ENCODE data around the gene THAP7.
"Not testable (repeated sequence)": the region's sequence is repeated elsewhere in the genome, so short reads cannot be mapped to it uniquely, and the experiment has no call there.

THAP7 gene

GRCh38 chr22:21012446-21013407 lies 10.8 kb upstream of the THAP7 start:
- DNase-seq (ENCODE audit: low read depth), result no peak

GRCh38 chr22:21010426-21011113 lies 8.7 kb upstream of the THAP7 start:
- DNase-seq (ENCODE audit: low read depth), result no peak

DNA sequence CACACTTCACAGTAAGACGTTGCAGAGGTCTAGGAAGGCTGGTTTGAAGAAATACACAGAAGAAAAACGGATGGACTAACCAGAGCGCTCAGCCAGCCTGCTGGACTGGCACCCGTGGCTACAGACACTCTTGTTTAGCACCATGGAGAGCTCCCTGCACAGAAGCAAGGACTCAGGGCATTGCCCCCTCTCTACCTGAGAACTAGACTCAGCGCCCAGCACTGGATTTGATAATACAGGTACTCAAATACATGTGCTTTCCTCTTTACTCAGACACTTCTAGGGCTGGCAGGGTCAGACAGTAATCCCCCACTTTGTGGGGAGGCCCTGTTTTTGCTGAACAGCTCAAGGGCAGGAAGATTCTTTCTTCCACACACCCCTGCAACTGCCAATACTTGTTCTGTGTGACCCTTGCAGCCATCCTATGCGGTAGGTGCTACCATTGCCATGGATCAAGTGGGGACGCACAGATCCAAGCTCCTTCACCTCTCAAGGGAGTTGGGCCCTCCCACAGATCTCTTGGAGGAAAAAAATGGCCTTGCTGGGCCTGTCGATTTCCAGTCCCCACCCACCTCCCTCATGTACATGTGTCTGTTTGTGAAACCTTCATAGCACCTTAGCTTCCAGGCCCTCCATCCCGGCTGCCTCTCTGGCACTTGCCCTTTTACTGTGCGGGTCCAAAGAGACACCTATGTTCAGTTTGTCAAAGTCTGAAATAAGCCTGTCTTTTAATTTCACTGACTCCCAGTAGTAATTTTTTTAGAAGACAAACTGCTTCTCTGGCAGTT lies 7.9 kb upstream of the THAP7 start:
- no peak for DNase-seq (ENCODE audit: low read depth)

- DNase-seq (ENCODE audit: low read depth), result not testable (repeated sequence)
Observed at GRCh38 chr22:21009208-21009607, 7.3 kb upstream of the THAP7 start.

- DNase-seq (ENCODE audit: low read depth), result no peak
Observed at GRCh38 chr22:21003782-21004181, 1.9 kb upstream of the THAP7 start.

- DNase-seq (ENCODE audit: low read depth), result no peak
Observed at GRCh38 chr22:21000987-21001600, 824 bp downstream of the THAP7 start.

- no peak for DNase-seq (ENCODE audit: low read depth)
Observed at GRCh38 chr22:21000207-21000986, 1.5 kb downstream of the THAP7 start.

- no peak for DNase-seq (ENCODE audit: low read depth)
Observed at GRCh38 chr22:20999350-21000206, 2.3 kb downstream of the THAP7 start.

- no peak for DNase-seq (ENCODE audit: low read depth)
Observed at GRCh38 chr22:20998411-20999336, 3.2 kb downstream of the THAP7 start.

GRCh38 chr22:20997536-20998257 lies 4.2 kb downstream of the THAP7 start:
- no peak for DNase-seq (ENCODE audit: low read depth)

- no peak for DNase-seq (ENCODE audit: low read depth)
Observed at GRCh38 chr22:20996598-20997535, 5.1 kb downstream of the THAP7 start.

DNA sequence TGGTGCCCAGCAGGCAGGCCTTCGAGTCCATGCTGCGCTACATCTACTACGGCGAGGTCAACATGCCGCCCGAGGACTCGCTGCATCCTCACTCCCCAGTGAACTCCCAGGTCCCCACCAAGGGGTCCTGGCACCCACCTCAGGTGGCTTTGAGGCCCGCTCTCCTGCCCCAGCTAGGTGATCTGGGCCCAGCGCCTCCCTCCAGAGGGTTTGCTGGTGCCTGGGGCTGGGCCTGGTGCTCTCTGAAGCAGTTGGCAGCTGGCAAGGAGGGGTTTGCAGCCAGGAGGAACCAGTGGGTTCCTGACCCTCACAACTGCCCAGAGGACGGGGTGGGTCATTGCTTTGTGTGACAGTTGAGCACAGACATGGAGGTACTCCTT lies 5.9 kb downstream of the THAP7 start:
- no peak for DNase-seq (ENCODE audit: low read depth)

- no peak for DNase-seq (ENCODE audit: low read depth)
Observed at GRCh38 chr22:20995329-20996030, 6.4 kb downstream of the THAP7 start.

DNA sequence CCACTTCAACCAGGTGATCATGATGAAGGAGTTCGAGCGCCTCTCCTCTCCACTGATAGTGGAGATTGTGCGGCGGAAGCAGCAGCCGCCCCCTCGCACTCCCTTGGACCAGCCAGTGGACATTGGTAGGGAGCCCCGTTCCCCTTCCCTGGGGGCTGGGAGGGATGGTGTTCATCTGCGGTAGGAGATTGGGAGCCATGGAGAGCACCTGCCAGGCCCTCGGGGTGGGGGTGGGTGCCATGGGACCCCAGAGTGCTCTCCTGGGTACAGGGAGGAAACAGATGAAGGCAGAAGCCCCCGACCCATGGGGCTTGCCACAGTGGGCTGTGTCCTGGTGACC lies 7.0 kb downstream of the THAP7 start:
- no peak for DNase-seq (ENCODE audit: low read depth)

GRCh38 chr22:20994128-20994901 lies 7.6 kb downstream of the THAP7 start:
- DNase-seq (ENCODE audit: low read depth), result no peak
